Measurements from ENCODE around the gene CRTC1.
"Not testable (repeated sequence)": the region's sequence is repeated elsewhere in the genome, so short reads cannot be mapped to it uniquely, and the experiment has no call there.

- not testable (repeated sequence) for TF ChIP-seq CTCF (IDR thresholded peaks at IDR 0.05; ENCODE audit: poor library complexity); EZH2phosphoT487 (IDR thresholded peaks at IDR 0.05; ENCODE audit: low read depth, severe bottlenecking, unreplicated experiment)
These were observed 128.2 kb downstream of the CRTC1 start for GRCh38 chr19:18811638-18812037.
